Spleen (tissue), 11 donors: Measurements from ENCODE around the gene LYRM1. TPM values are rescaled to one million over a fixed set of nuclear protein-coding genes. Genes with fewer than 3 reads are reported as not detected.
A peak's percentile ranks its signal among the peaks of the same experiment; 100 is the strongest.

Experiments
- DNase-seq: peaks from one replicate; pipeline ENCODE4 v3.0.0-alpha.2; 2020
- H3K27ac ChIP-seq, 8 donors: fragments of 200-600 bp; sonication (generic) in 7 of 8; 1 replicate in 4 of 8; 2 replicates in 4 of 8; pipeline versions ENCODE4 v1.5.0 to v1.8.0; 2016 to 2021; ENCODE audit warnings: inconsistent platforms in 4 of 8, mild to moderate bottlenecking in 4 of 8, moderate library complexity in 1 of 8
- H3K27me3 ChIP-seq, 7 donors: fragments of 200-600 bp; sonication (generic) in 6 of 7; replicated peaks in 1 of 7; 1 replicate in 4 of 7; 2 replicates in 3 of 7; pipeline versions ENCODE4 v1.5.0 to v1.8.0; 2016 to 2021; ENCODE audit warnings: inconsistent platforms in 3 of 7, mild to moderate bottlenecking in 1 of 7
- H3K36me3 ChIP-seq, 6 donors: fragments of 200-600 bp; sonication (generic) in 5 of 6; 1 replicate in 4 of 6; 2 replicates in 2 of 6; pipeline versions ENCODE4 v1.5.0 to v1.8.0; 2016 to 2021; ENCODE audit warnings: inconsistent platforms in 2 of 6
- H3K4me1 ChIP-seq, 6 donors: fragments of 200-600 bp; sonication (generic) in 5 of 6; 1 replicate in 3 of 6; 2 replicates in 3 of 6; pipeline versions ENCODE4 v1.5.0 to v1.8.0; 2016 to 2021; ENCODE audit warnings: inconsistent platforms in 3 of 6
- H3K4me3 ChIP-seq, 8 donors: fragments of 200-600 bp; sonication (generic) in 7 of 8; 1 replicate in 4 of 8; 2 replicates in 4 of 8; pipeline versions ENCODE4 v1.5.0 to v1.8.0; 2016 to 2021; ENCODE audit warnings: inconsistent platforms in 4 of 8, mild to moderate bottlenecking in 4 of 8, moderate library complexity in 2 of 8
- H3K9me3 ChIP-seq, 8 donors: fragments of 200-600 bp; sonication (generic) in 7 of 8; 1 replicate in 4 of 8; 2 replicates in 4 of 8; pipeline versions ENCODE4 v1.5.0 to v1.8.0; 2016 to 2021; ENCODE audit warnings: inconsistent platforms in 4 of 8
- POLR2A ChIP-seq, 3 donors: fragments of 450-650 bp; IDR thresholded peaks; one replicate each; pipeline ENCODE4 v1.5.1; 2017; ENCODE audit warnings: antibody characterized with exemption in 3 of 3, mild to moderate bottlenecking in 1 of 3
- POLR2AphosphoS5 ChIP-seq, 3 donors: sonication (generic); formaldehyde crosslinking; IDR thresholded peaks; one replicate each; pipeline ENCODE4 v1.5.1; 2017; ENCODE audit warnings: antibody characterized with exemption in 3 of 3
- WGBS, 5 donors: extraction: QIAGEN DNeasy Blood & Tissue Kit in 3 of 5; methylation state at CpG; one replicate each; pipeline versions ENCODE4 v1.1.5 to v1.1.7; 2013 to 2018; 5-methylcytosine and 5-hydroxymethylcytosine counted together
- intact Hi-C: fragments of 100-400 bp; cut with DNase I; formaldehyde crosslinking; loops from one replicate; pipeline ENCODE4 v1.15.0; 2023; ENCODE audit warnings: low total_unique reads
- polyA plus RNA-seq, 3 donors: library from polyadenylated mRNA; stranded (reverse); fragments of 200-250 nt; gene quantifications; one replicate each; pipeline ENCODE4 v1.2.1, GENCODE V29; 2013
- total RNA-seq, 7 donors: library from RNA; depleted of rRNA in 3 of 7; stranded (reverse); fragments of >200 nt in 3 of 7; fragmentation: NEBNext Ultra II Directional in 4 of 7; extraction: Animal tissue kit (Norgen Biotek cat#: 25700) in 4 of 7; gene quantifications; one replicate each; pipeline versions ENCODE4 v1.1.0 to v1.2.1, GENCODE V29; 2016 to 2021
- TF ChIP-seq, protein P1 (sequence below), 11 experiments: fragments of 200-600 bp in 7 of 11; fragments of 450-650 bp in 4 of 11; sonication (generic) in 4 of 11; IDR thresholded peaks in 8 of 11; conservative IDR thresholded peaks in 3 of 11; 1 replicate in 7 of 11; 2 replicates in 4 of 11; pipeline versions ENCODE4 v1.4.0 to v1.8.0; 2016 to 2021; ENCODE audit warnings: antibody characterized with exemption in 11 of 11, inconsistent platforms in 4 of 11, mild to moderate bottlenecking in 1 of 11
- donor health status: healthy with polysubstance abuse.
- donor health status: DM: no; HTN: no; CAD: no; lungs with moderate emphysema.
- donor health status: DM: no; HTN: no; CAD: no.
- donor health status: Bipolar disorder and iron deficiency.
- donor health status: healthy.
- donor health status: DM: no; HTN: no; CAD: no.
- donor health status: DM: yes; HTN: yes; CAD: no.

LYRM1 gene
- total and polyA plus RNA-seq, 10 donors: 15.3 to 47.2 (median 23.3) TPM

DNA sequence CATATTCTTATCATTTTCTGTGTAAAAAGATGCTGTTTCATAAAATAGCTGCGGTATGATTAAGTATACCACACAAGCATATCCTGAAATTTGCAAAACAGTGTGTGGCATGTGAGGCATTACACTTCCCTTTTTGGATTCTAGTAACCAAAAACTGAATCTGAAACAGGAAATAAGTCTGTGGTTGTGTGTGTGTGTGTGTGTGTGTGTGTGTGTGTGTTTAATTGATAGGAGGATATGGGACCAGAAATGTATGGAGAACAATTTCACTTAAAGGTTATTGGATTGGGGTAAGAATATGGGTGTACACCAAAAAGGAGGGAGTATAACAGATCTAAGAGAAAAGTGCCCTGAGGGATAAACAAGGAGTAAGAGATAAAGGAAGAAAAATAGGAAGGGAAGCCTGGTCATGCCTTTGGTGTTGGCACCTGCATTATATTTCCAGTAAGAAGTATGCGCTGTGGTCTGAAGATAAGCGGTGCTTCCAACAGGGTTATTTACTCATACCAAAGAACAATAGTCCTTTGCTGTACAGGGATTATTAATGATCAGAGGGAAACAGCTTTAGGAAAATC, 4.0 kb downstream of the LYRM1 start:
- peaks cover 31 to 81% (median 61%) of the 10 kb centered on the region in 6 donors for H3K4me1 ChIP-seq
- H3K27me3 ChIP-seq: no peaks in the 10 kb centered on the region
- H3K4me3 ChIP-seq: peak overlapping the region in 1 of 8 donors; percentile 28
- H3K27ac ChIP-seq: peak overlapping the region; percentile 61 to 99 (median 88)
- no peak for DNase-seq
- H3K9me3 ChIP-seq: no peaks in the 10 kb centered on the region
- TF ChIP-seq, protein P1, sequence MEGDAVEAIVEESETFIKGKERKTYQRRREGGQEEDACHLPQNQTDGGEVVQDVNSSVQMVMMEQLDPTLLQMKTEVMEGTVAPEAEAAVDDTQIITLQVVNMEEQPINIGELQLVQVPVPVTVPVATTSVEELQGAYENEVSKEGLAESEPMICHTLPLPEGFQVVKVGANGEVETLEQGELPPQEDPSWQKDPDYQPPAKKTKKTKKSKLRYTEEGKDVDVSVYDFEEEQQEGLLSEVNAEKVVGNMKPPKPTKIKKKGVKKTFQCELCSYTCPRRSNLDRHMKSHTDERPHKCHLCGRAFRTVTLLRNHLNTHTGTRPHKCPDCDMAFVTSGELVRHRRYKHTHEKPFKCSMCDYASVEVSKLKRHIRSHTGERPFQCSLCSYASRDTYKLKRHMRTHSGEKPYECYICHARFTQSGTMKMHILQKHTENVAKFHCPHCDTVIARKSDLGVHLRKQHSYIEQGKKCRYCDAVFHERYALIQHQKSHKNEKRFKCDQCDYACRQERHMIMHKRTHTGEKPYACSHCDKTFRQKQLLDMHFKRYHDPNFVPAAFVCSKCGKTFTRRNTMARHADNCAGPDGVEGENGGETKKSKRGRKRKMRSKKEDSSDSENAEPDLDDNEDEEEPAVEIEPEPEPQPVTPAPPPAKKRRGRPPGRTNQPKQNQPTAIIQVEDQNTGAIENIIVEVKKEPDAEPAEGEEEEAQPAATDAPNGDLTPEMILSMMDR (IDR thresholded peaks at IDR 0.05 in 8 of 11, conservative IDR thresholded peaks at IDR 0.05 in 3 of 11): peak in 3 of 11 experiments; percentile 25 to 65 (median 33)
- TF ChIP-seq POLR2AphosphoS5 (IDR thresholded peaks at IDR 0.05): no peak
- WGBS, 5 donors: 9 to 25% (median 19%) methylated on average over 3 of the region's 3 CpGs
- intact Hi-C loops: no loop called here
- peaks cover 0 to 7% (median 0%) of the 10 kb centered on the region in 6 donors for H3K36me3 ChIP-seq

DNA sequence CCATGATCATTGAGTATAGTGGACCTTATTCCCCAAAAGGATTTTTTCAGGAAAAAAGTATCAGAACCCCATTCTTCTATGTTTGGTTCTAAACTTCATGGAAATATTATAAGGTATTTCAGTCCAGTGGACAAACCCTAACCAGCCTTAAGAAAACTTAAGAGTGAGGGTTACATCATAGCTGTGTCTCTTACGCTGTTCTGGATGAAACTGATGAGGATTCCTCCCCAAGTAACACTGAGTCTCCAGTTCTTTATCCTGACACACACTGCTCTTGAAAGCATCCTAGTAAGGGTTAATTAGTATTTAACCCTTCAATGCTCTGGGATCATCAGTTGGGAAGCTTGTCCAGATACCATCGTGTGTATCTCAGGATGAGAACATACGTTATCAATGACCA, 5.0 kb downstream of the LYRM1 start:
- Histone ChIP-seq H3K27me3 (no peaks in the 10 kb centered on the region), H3K4me3 (no peak overlapping the region), H3K9me3 (no peaks in the 10 kb centered on the region), H3K4me1 (peaks cover 30 to 88% (median 67%) of the 10 kb centered on the region in 6 donors), H3K36me3 (peaks cover 0 to 7% (median 0%) of the 10 kb centered on the region in 6 donors), H3K27ac (peak overlapping the region in 6 of 8 donors; percentile 76 to 99 (median 97))
- DNase-seq: no peak
- WGBS, 5 donors: 67 to 89% (median 83%) methylated on average over 3 of the region's 3 CpGs
- TF ChIP-seq, protein P1 (IDR thresholded peaks at IDR 0.05 in 8 of 11, conservative IDR thresholded peaks at IDR 0.05 in 3 of 11): no peak
- TF ChIP-seq POLR2AphosphoS5 (IDR thresholded peaks at IDR 0.05): no peak
- no peak for TF ChIP-seq POLR2A (IDR thresholded peaks at IDR 0.05)
- intact Hi-C loops: no loop called here

DNA sequence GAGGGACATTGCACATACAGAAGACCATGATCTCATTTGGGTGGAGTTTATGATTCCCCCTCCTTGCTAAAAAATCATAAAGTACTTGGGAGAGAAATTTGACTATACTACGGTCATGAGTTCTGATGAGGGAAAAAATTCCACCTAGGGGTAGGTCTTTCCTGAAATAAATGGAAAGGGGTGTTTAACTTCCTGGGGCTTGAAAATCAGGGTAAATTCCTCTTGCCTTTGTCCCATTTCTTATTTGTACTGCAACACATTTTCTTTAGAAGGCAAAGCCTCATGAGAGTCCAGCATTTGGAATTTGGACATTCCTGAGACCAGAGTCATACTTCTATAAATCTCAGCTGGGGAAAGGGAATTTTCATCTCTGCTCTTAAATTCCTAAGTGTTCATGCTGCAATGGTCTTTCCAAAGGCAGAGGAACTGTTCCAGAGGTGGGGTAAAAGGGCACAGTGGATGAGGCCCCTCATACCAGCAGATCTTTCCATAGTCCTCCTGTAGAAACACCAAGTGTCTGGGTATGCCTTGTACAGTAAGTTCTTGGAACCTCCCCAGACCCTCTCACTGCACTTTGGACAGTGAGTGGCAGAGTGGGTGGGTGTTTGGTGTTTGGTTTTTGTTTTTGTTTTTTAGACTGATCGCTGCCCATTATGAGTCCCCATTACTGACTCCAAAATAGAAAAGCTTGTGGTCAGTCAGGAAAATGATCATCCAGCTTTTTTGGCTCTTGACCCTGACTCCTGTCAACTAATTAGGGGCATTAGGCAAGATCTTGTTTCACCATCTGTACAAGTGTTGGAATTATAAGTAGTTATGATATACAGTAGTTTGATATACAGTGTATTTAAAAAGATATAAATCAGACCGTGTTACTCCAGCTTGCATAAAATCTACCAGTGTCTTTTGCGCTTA, 6.0 kb downstream of the LYRM1 start:
- TF ChIP-seq POLR2AphosphoS5 (IDR thresholded peaks at IDR 0.05) (no peak), POLR2A (IDR thresholded peaks at IDR 0.05) (no peak)
- TF ChIP-seq, protein P1 (IDR thresholded peaks at IDR 0.05 in 8 of 11, conservative IDR thresholded peaks at IDR 0.05 in 3 of 11): no peak
- Histone ChIP-seq H3K9me3 (no peaks in the 10 kb centered on the region), H3K27ac (peak overlapping the region in 7 of 8 donors; percentile 16 to 99 (median 96)), H3K4me1 (peaks cover 36 to 92% (median 72%) of the 10 kb centered on the region in 6 donors), H3K4me3 (no peak overlapping the region), H3K27me3 (no peaks in the 10 kb centered on the region), H3K36me3 (peaks cover 0 to 7% (median 0%) of the 10 kb centered on the region in 6 donors)
- intact Hi-C loops: no loop called here
- no peak for DNase-seq
- 78 to 87% (median 82%) methylated on average over 4 of the region's 4 CpGs for WGBS, 5 donors
